Fibroblast of villous mesenchyme (primary cell): ENCODE measurements around the gene PER2. TPM values are rescaled to one million over a fixed set of nuclear protein-coding genes. Genes with fewer than 3 reads are reported as not detected.

ENCODE experiments used
- DNase-seq: peaks from one replicate; pipeline ENCODE4 v3.0.0-alpha.2; 2010; ENCODE audit warnings: low read depth
- H3K4me3 ChIP-seq: 2 replicates; pipeline ENCODE4 v1.5.1; 2011; ENCODE audit warnings: low read depth, mild to moderate bottlenecking, low read length
- CTCF ChIP-seq: IDR thresholded peaks from 2 replicates; pipeline ENCODE4 v1.5.1; 2012; ENCODE audit warnings: low read depth, mild to moderate bottlenecking, low read length; ENCODE audit not compliant: insufficient read depth
- total RNA-seq: library from RNA; depleted of rRNA; stranded (reverse); fragments of >200 nt; gene quantifications from 2 replicates; pipeline ENCODE4 v1.2.3, GENCODE V29; 2012

The PER2 gene
- total RNA-seq, 1 donor, result 4.3 TPM

DNA sequence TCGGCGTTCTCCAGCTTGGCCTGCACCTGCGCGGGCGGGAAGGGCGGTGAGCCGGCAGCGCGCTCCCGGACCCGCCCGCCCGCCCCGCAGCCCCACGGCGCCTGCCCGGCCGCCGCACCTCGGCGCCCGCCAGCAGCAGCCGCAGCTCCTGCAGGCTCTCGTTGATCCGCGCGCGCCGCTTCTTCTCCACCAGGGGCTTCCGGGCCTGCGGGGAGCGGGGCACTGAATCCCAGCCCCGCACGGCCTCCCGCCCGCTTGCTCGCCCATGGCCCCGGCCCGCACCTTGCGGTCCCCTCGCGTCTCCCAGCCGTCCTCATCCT is 48.9 kb downstream of the PER2 start:
- peak overlapping the region; percentile 61 for H3K4me3 ChIP-seq
- no peak for DNase-seq
- no peak for TF ChIP-seq CTCF

DNA sequence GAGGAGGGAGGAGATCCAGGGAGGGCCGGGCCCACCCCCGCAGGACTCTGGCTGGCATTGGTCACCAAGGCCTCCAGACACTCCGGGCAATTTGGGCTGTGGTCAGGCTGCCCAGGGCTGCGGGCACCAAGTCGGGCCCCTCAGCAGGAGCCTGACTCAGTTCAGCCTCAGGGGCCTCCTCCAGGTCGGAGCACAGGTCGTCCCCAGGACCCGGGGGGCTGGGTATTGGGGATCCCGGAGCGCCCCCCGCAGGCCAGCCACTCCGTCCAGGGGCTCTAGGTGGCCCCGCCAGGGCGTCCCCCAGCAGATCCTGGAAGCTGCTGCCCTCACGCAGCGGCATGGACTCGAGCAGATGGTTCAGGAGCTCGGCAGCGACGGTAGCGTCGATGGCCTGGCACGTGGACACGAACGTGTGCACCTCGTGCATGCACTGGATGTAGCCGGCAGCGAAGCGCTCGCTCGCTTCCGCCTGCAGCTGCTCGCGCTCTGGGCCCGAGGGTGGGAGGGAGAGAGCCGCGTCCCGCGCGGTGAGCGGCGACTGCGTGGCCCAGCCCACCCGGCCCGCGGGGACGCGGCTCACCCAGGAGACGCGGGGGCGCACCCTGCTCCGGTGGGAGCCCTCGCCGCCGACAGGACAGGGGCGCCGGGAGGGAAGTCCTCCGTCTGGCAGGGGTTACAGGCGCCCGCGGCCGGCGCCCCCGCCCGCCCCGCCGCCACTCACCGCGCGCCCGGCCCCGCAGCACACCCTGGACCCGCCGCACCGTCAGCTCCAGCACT is 49.5 kb downstream of the PER2 start:
- H3K4me3 ChIP-seq, result peak overlapping the region; percentile 61
- DNase-seq, result no peak
- TF ChIP-seq CTCF, result no peak

DNA sequence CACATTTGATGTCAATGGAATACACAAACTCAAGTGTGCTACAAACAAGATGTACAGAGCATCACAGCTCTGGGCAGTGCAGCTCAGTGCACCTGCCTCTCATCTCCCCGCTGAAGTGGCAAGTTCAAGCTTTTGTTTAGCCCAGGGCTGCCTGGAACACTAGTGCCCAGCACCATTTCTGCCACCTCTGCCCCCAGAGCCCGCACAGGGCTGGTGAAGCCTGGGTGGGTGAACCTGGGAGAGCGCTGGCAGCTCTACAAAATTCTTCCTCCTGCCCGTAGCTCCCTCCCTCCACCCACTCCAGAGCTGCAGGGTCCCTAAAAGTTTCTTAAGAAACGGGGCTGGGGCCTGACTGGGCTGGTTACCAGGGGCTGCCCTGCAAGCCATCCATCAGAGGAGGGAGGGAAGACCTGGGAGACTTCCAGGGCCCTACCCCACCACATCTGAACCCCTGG is 50.1 kb downstream of the PER2 start:
- no peak for DNase-seq
- H3K4me3 ChIP-seq, result no peak overlapping the region

DNA sequence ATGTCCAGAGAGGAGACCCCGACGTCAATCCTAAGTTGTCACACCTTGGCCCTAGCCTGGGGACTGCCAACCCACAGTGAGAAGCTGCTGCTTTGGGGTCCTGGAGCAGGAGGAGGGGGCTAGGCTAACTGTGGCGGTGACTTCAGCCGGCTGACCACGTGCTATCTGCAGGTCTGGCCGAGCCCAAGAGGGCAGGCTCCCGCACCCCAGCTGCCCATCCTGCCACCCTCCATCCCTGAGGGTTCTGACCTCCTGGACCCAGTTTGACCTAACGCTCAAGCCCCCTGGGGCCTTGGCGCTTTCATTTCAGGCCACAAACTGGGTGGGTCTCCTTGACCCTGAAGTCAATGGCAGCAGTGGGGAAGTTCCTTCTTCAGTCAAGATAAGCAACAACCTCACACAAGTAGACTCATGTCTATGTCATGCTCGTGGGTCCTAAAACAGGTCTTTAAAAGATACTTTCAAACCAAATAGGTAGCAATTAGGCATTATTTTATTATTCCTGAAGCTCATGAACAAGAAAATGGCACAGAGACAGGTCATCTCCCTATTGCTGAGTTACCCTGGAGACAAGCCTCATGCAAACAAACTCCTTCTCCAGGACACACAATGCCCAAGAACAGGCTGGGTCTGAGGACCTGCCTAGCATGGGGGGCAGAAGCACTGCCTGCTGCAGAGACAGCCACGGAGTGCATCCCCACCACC is 50.8 kb downstream of the PER2 start:
- no peak overlapping the region for H3K4me3 ChIP-seq
- TF ChIP-seq CTCF, result no peak
- DNase-seq, result no peak

More for the DNA sequence above, 50.1 kb downstream of the PER2 start:
- no peak for TF ChIP-seq CTCF

GRCh38 chr2:238236571-238236970 is 51.8 kb downstream of the PER2 start:
- H3K4me3 ChIP-seq, result no peak overlapping the region
- TF ChIP-seq CTCF, result no peak
- no peak for DNase-seq

DNA sequence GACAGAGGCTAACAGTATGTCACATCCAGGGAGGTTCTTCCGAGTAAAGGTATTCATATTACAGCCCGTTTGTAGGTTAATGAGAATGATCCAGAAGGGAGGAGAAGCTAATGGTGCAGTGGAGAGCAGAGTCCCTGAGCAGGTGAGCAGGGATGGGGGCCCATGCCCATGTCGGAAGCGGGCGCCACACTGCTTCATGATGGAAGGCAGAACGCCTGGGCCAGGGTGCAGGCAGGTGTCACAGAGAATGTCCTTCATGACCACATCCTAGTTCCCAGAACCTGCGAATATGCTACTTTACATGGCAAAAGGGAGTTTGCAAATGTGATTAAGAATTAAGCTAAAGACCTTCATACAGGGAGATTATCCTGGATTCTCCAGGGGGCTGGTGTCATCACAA is 52.6 kb downstream of the PER2 start:
- no peak for DNase-seq
- no peak for TF ChIP-seq CTCF
- no peak overlapping the region for H3K4me3 ChIP-seq
